OCI-LY7 (cell line): ENCODE data around the gene PRDM5. TPM values are rescaled to one million over a fixed set of nuclear protein-coding genes. Genes with fewer than 3 reads are reported as not detected.

Experiments
- BruUV-seq: library from RNA; stranded (reverse); fragments of 400-500 nt; replicated peaks from 2 replicates; lab custom pipeline; 2021; lab: Mats Ljungman, UMichigan
- CTCF ChIA-PET: fragments of 300-600 bp; sonication (Branson Sonifier 250); formaldehyde crosslinking; loops from one replicate; lab custom pipeline; 2022; ENCODE audit warnings: antibody characterized with exemption; ENCODE audit not compliant: unreplicated experiment; lab: Charles Lee
- POLR2A ChIA-PET: fragments of 300-600 bp; sonication (Branson Sonifier 250); formaldehyde crosslinking; loops from one replicate; lab custom pipeline; 2022; ENCODE audit warnings: antibody characterized with exemption; lab: Charles Lee
- DNase-seq: peaks from one replicate; pipeline ENCODE4 v3.0.0-alpha.2; 2015; ENCODE audit warnings: low spot score
- H2AFZ ChIP-seq: fragments of 200-600 bp; sonication (generic), shearing (Covaris generic); 2 replicates; pipeline ENCODE4 v1.6.1; 2014; ENCODE audit warnings: mild to moderate bottlenecking, antibody characterized with exemption, low read length, moderate library complexity
- H3K27ac ChIP-seq: fragments of 200-600 bp; sonication (generic); 2 replicates; pipeline ENCODE4 v1.5.1; 2014; ENCODE audit warnings: mixed run types, low read depth, mild to moderate bottlenecking, moderate library complexity, low read length, inconsistent platforms; ENCODE audit not compliant: poor library complexity, severe bottlenecking
- H3K36me3 ChIP-seq: fragments of 200-600 bp; sonication (generic); 2 replicates; pipeline ENCODE4 v1.6.1; 2014; ENCODE audit warnings: mild to moderate bottlenecking, antibody characterized with exemption, low read length, moderate library complexity, mixed read lengths; ENCODE audit not compliant: insufficient read depth
- H3K4me1 ChIP-seq: fragments of 200-600 bp; sonication (generic); 2 replicates; pipeline ENCODE4 v1.5.1; 2014; ENCODE audit warnings: mild to moderate bottlenecking, low read length; ENCODE audit not compliant: insufficient read depth, poor library complexity, severe bottlenecking
- H3K4me2 ChIP-seq: fragments of 200-600 bp; sonication (generic); 2 replicates; pipeline ENCODE4 v1.6.1; 2014; ENCODE audit warnings: mild to moderate bottlenecking, low read length
- H3K4me3 ChIP-seq: fragments of 200-600 bp; sonication (generic); 2 replicates; pipeline ENCODE4 v1.5.1; 2014; ENCODE audit warnings: mild to moderate bottlenecking, low read depth, low read length; ENCODE audit not compliant: poor library complexity, severe bottlenecking
- H3K79me2 ChIP-seq: fragments of 200-600 bp; sonication (generic); 2 replicates; pipeline ENCODE4 v1.6.1; 2016; ENCODE audit warnings: low read depth, mild to moderate bottlenecking, low read length, moderate library complexity, mixed read lengths; ENCODE audit not compliant: insufficient read depth
- H3K9me2 ChIP-seq: fragments of 200-600 bp; sonication (generic); 2 replicates; pipeline ENCODE4 v1.6.1; 2016; ENCODE audit warnings: mild to moderate bottlenecking, low read length, mixed read lengths; ENCODE audit not compliant: insufficient read depth
- H3K9me3 ChIP-seq: fragments of 200-600 bp; sonication (generic); 2 replicates; pipeline ENCODE4 v1.6.1; 2014; ENCODE audit warnings: mild to moderate bottlenecking, mixed run types, low read length, mixed read lengths
- H4K20me1 ChIP-seq: fragments of 200-600 bp; sonication (generic); 2 replicates; pipeline ENCODE4 v1.6.1; 2014; ENCODE audit warnings: mild to moderate bottlenecking, antibody characterized with exemption, low read length, moderate library complexity, mixed read lengths; ENCODE audit not compliant: insufficient read depth
- EZH2phosphoT487 ChIP-seq: fragments of 200-600 bp; sonication (generic); IDR thresholded peaks from 2 replicates; pipeline ENCODE4 v1.6.1; 2018; ENCODE audit warnings: low read depth, borderline replicate concordance, mild to moderate bottlenecking, mixed run types, antibody characterized with exemption, low read length, moderate library complexity, mixed read lengths
- intact Hi-C: fragments of 100-400 bp; cut with micrococcal nuclease; formaldehyde crosslinking; loops from one replicate; pipeline ENCODE4 v1.10.0; 2022; ENCODE audit not compliant: unreplicated experiment
- total RNA-seq, 2 experiments: library from RNA; depleted of rRNA in 1 of 2; stranded (reverse); fragments of >200 nt in 1 of 2; shearing (Covaris generic) in 1 of 2; gene quantifications; 2 replicates each; pipeline ENCODE4 v1.2.3, GENCODE V29; 2014 to 2022
- TF ChIP-seq, protein P1 (sequence below): fragments of 200-600 bp; sonication (generic); conservative IDR thresholded peaks from 2 replicates; pipeline ENCODE4 v1.5.1; 2014; ENCODE audit warnings: mild to moderate bottlenecking, antibody characterized with exemption, low read length, moderate library complexity, mixed read lengths

PRDM5 gene
- total RNA-seq, 2 experiments from 2014 or later, result 0.22 to 0.76 TPM

DNA sequence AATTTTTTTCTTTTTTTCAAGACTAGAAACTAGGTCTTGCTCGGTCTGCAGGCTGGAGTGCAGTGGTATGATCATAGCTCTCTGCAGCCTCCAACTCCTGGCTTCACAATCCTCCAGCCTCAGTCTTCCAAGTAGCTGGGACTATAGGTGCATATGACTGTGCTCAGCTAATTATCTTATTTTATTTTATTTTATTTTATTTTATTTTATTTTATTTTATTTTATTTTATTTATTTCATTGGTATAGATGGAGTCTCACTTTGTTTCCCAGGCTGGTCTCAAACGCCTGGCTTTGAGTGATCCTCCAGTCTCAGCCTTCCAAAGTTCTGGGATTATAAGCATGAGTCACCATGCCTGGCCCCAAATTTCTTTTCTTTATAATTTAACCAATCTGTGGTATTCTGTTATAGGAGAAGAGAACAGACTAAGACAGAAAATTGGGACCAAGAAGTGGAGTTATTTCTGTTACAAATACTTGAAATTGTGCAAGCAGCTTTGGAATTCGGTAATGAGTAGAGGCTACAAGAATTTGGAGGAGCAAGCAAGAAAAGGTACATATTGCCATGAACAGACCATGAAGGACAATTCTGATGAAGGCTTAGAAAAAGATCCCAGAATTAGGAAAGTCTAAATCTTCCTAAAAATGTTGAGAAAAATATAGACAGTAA lies 4.0 kb upstream of the PRDM5 start:
- CTCF ChIA-PET, result interaction anchor here (0.5 kb wide), 1 partner anchor 56 kb away, joined by 3 read pairs; no protein-coding TSS in a partner anchor

DNA sequence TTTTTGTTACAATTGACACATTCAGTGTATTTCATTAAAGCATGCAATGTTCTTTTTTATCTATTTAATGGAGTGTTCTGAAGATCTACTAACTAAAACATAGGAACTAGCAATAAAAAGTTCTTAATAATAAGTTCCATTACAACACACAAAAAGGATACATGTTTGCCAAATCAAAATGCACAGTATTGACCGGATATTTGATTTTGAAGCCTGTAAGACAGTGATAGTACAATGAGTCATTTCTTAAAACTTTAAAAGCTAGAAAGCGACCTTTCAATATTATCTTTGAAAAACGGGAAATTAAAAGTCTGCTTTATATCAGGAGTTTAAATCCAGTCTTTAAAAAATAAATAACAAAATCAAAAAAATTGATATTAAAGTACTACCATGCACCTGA lies 2.4 kb upstream of the PRDM5 start:
- CTCF ChIA-PET, result no interaction called here
- H3K79me2 ChIP-seq, result no peaks in the 10 kb centered on the region

More for the DNA sequence above, 4.0 kb upstream of the PRDM5 start:
- H3K9me2 ChIP-seq, result no peaks in the 10 kb centered on the region
- no peak overlapping the region for H2AFZ ChIP-seq
- intact Hi-C loops, result no loop called here
- H3K4me2 ChIP-seq, result no peak overlapping the region
- no peak for DNase-seq
- H3K4me1 ChIP-seq, result no peaks in the 10 kb centered on the region
- POLR2A ChIA-PET, result interaction anchor here (0.7 kb wide), 1 partner anchor 26 kb away, joined by 3 read pairs; no protein-coding TSS in a partner anchor
- no peaks in the 10 kb centered on the region for H3K79me2 ChIP-seq
- no TSS peak for BruUV-seq
- H3K36me3 ChIP-seq, result no peaks in the 10 kb centered on the region
- no peak overlapping the region for H3K27ac ChIP-seq
- no peak overlapping the region for H3K4me3 ChIP-seq
- H3K9me3 ChIP-seq, result no peaks in the 10 kb centered on the region
- no peak for TF ChIP-seq EZH2phosphoT487
- TF ChIP-seq, protein P1, sequence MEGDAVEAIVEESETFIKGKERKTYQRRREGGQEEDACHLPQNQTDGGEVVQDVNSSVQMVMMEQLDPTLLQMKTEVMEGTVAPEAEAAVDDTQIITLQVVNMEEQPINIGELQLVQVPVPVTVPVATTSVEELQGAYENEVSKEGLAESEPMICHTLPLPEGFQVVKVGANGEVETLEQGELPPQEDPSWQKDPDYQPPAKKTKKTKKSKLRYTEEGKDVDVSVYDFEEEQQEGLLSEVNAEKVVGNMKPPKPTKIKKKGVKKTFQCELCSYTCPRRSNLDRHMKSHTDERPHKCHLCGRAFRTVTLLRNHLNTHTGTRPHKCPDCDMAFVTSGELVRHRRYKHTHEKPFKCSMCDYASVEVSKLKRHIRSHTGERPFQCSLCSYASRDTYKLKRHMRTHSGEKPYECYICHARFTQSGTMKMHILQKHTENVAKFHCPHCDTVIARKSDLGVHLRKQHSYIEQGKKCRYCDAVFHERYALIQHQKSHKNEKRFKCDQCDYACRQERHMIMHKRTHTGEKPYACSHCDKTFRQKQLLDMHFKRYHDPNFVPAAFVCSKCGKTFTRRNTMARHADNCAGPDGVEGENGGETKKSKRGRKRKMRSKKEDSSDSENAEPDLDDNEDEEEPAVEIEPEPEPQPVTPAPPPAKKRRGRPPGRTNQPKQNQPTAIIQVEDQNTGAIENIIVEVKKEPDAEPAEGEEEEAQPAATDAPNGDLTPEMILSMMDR, result no peak
- H4K20me1 ChIP-seq, result no peaks in the 10 kb centered on the region

More for the DNA sequence above, 2.4 kb upstream of the PRDM5 start:
- Histone ChIP-seq H2AFZ (no peak overlapping the region), H3K4me2 (no peak overlapping the region), H4K20me1 (no peaks in the 10 kb centered on the region), H3K36me3 (no peaks in the 10 kb centered on the region), H3K4me3 (no peak overlapping the region), H3K27ac (no peak overlapping the region), H3K9me2 (no peaks in the 10 kb centered on the region), H3K9me3 (no peaks in the 10 kb centered on the region), H3K4me1 (no peaks in the 10 kb centered on the region)
- BruUV-seq, result no TSS peak
- no peak for TF ChIP-seq EZH2phosphoT487
- TF ChIP-seq, protein P1, result no peak
- no peak for DNase-seq
- POLR2A ChIA-PET, result interaction anchor here (0.6 to 0.9 kb wide), 2 partner anchors 134 to 208 kb away, joined by 3 to 4 read pairs; no protein-coding TSS in a partner anchor
- intact Hi-C loops, result no loop called here
